ENCODE measurements around the gene PRMT7.

- TF ChIP-seq, protein P1, sequence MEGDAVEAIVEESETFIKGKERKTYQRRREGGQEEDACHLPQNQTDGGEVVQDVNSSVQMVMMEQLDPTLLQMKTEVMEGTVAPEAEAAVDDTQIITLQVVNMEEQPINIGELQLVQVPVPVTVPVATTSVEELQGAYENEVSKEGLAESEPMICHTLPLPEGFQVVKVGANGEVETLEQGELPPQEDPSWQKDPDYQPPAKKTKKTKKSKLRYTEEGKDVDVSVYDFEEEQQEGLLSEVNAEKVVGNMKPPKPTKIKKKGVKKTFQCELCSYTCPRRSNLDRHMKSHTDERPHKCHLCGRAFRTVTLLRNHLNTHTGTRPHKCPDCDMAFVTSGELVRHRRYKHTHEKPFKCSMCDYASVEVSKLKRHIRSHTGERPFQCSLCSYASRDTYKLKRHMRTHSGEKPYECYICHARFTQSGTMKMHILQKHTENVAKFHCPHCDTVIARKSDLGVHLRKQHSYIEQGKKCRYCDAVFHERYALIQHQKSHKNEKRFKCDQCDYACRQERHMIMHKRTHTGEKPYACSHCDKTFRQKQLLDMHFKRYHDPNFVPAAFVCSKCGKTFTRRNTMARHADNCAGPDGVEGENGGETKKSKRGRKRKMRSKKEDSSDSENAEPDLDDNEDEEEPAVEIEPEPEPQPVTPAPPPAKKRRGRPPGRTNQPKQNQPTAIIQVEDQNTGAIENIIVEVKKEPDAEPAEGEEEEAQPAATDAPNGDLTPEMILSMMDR (IDR thresholded peaks at IDR 0.05): no peak
- TF ChIP-seq POLR2A (IDR thresholded peaks at IDR 0.05): no peak
Observed at GRCh38 chr16:68289621-68290329, 21.0 kb upstream of the PRMT7 start.
